GM21528 (cell line): ENCODE results near the gene BRICD5.
"Not testable (repeated sequence)": the region's sequence is repeated elsewhere in the genome, so short reads cannot be mapped to it uniquely, and the experiment has no call there.

Experiments
- ATAC-seq: cut with Tn5 transposase; IDR thresholded peaks from one replicate; pipeline ENCODE4 v1.9.1; 2021; ENCODE audit warnings: mild to moderate bottlenecking, moderate library complexity; ENCODE audit not compliant: unreplicated experiment, low FRiP score

The BRICD5 gene

GRCh38 chr16:2210386-2211365, at the start of gene BRICD5:
Gene BRICD5, minus strand, starts transcription at chr16:2210863. Its CDS starts 30 bp downstream, at chr16:2210833.
- no peak for ATAC-seq

- no peak for ATAC-seq
These were observed 49.6 kb upstream of the BRICD5 start for GRCh38 chr16:2260250-2260649.

GRCh38 chr16:2258530-2258929, 47.9 kb upstream of the BRICD5 start:
- ATAC-seq, result not testable (repeated sequence)

- no peak for ATAC-seq
These were observed 47.1 kb upstream of the BRICD5 start for GRCh38 chr16:2257726-2258125.

GRCh38 chr16:2256531-2257140, 46.0 kb upstream of the BRICD5 start:
- ATAC-seq, result no peak

GRCh38 chr16:2253293-2253692, 42.6 kb upstream of the BRICD5 start:
- ATAC-seq, result no peak

- ATAC-seq, result no peak
These were observed 42.1 kb upstream of the BRICD5 start for GRCh38 chr16:2252806-2253148.

- peak; percentile 80 for ATAC-seq
These were observed 40.8 kb upstream of the BRICD5 start, which contains the start of gene ECI1 for GRCh38 chr16:2251296-2252111. Gene ECI1, minus strand, starts transcription at chr16:2251587. Its CDS starts 21 bp downstream, at chr16:2251566.

- no peak for ATAC-seq
These were observed 40.1 kb upstream of the BRICD5 start for GRCh38 chr16:2250652-2251295.

GRCh38 chr16:2246301-2246885, 35.7 kb upstream of the BRICD5 start:
- no peak for ATAC-seq

- no peak for ATAC-seq
These were observed 34.5 kb upstream of the BRICD5 start for GRCh38 chr16:2244926-2245795.

GRCh38 chr16:2244301-2244700, 33.6 kb upstream of the BRICD5 start:
- ATAC-seq, result no peak

GRCh38 chr16:2243781-2244180, 33.1 kb upstream of the BRICD5 start:
- ATAC-seq, result no peak

GRCh38 chr16:2243031-2243528, 32.4 kb upstream of the BRICD5 start:
- ATAC-seq, result no peak

- no peak for ATAC-seq
These were observed 31.9 kb upstream of the BRICD5 start for GRCh38 chr16:2242598-2242997.

GRCh38 chr16:2240331-2240730, 29.7 kb upstream of the BRICD5 start:
- ATAC-seq, result not testable (repeated sequence)

- ATAC-seq, result no peak
These were observed 28.4 kb upstream of the BRICD5 start for GRCh38 chr16:2238838-2239675.
